GM12878 (cell line): Measurements from ENCODE around the gene PHACTR1. TPM values are rescaled to one million over a fixed set of nuclear protein-coding genes. Genes with fewer than 3 reads are reported as not detected.

Source experiments
- ATAC-seq: fragments of 200-7000 bp; cut with Tn5 transposase; 3 replicates; pipeline ENCODE4 v1.9.1; 2020; ENCODE audit warnings: mild to moderate bottlenecking, moderate library complexity
- BruUV-seq: library from RNA; stranded (reverse); fragments of 400-500 nt; replicated peaks from 2 replicates; lab custom pipeline; 2021; lab: Mats Ljungman, UMichigan
- CTCF ChIA-PET: fragments of 300-600 bp; sonication (Branson Sonifier 250); formaldehyde crosslinking; extraction: SDS; loops from one replicate; lab custom pipeline; 2021; ENCODE audit warnings: inconsistent platforms; lab: Yijun Ruan, JAX
- POLR2A ChIA-PET: fragments of 350-600 bp; formaldehyde crosslinking; extraction: SDS; loops from one replicate; lab custom pipeline; 2021; ENCODE audit warnings: inconsistent platforms; lab: Charles Lee
- RAD21 ChIA-PET: fragments of 300-600 bp; sonication (Branson Sonifier 250); formaldehyde crosslinking; loops from one replicate; lab custom pipeline; 2023; ENCODE audit warnings: antibody characterized with exemption; ENCODE audit not compliant: unreplicated experiment; lab: Charles Lee
- SMC1A ChIA-PET: fragments of 300-600 bp; sonication (Branson Sonifier 250); formaldehyde crosslinking; loops from one replicate; lab custom pipeline; 2023; ENCODE audit not compliant: unreplicated experiment, uncharacterized antibody; lab: Charles Lee
- DNase-seq: peaks from one replicate; pipeline ENCODE4 v3.0.0-alpha.2; 2011; ENCODE audit warnings: low read depth, low spot score
- FAIRE-seq: peaks from 3 replicates; lab custom pipeline; 2011; peaks lifted over from hg19 to GRCh38; lab: Jason Lieb, UNC
- H2AFZ ChIP-seq: 2 replicates; pipeline ENCODE4 v1.6.0; 2011; ENCODE audit warnings: low read depth, low read length, control low read depth; ENCODE audit not compliant: control insufficient read depth
- H3K27ac ChIP-seq: 2 replicates; pipeline ENCODE4 v1.5.1; 2011; ENCODE audit warnings: control low read depth; ENCODE audit not compliant: control insufficient read depth, insufficient read depth
- H3K27me3 ChIP-seq, 2 experiments: replicated peaks in 1 of 2; 2 replicates each; pipeline versions ENCODE4 v1.6.0 to v1.6.1; 2011; ENCODE audit warnings: low read length in 1 of 2; ENCODE audit not compliant: control insufficient read depth in 2 of 2, insufficient read depth in 2 of 2
- H3K36me3 ChIP-seq, 2 experiments: 2 replicates each; pipeline ENCODE4 v1.5.1; 2011; ENCODE audit warnings: low read length in 1 of 2; ENCODE audit not compliant: control insufficient read depth in 2 of 2, insufficient read depth in 2 of 2
- H3K4me1 ChIP-seq: 2 replicates; pipeline ENCODE4 v1.6.1; 2011; ENCODE audit warnings: mild to moderate bottlenecking, low read length, moderate library complexity, mixed read lengths; ENCODE audit not compliant: control insufficient read depth, insufficient read depth
- H3K4me2 ChIP-seq: 2 replicates; pipeline ENCODE4 v1.6.0; 2011; ENCODE audit warnings: control low read depth; ENCODE audit not compliant: control insufficient read depth, insufficient read depth
- H3K4me3 ChIP-seq: fragments of 200-600 bp; sonication (generic); 2 replicates; pipeline ENCODE4 v1.5.1; 2016
- H3K79me2 ChIP-seq: 2 replicates; pipeline ENCODE4 v1.6.0; 2011; ENCODE audit warnings: low read length; ENCODE audit not compliant: control insufficient read depth, insufficient read depth
- H3K9ac ChIP-seq: 2 replicates; pipeline ENCODE4 v1.8.0; 2011; ENCODE audit warnings: low read length, control low read depth, mixed read lengths; ENCODE audit not compliant: control insufficient read depth, insufficient read depth
- H3K9me3 ChIP-seq: replicated peaks from 3 replicates; pipeline ENCODE4 v1.5.1; 2011; ENCODE audit warnings: mild to moderate bottlenecking, low read length; ENCODE audit not compliant: control insufficient read depth, insufficient read depth
- H4K20me1 ChIP-seq: 2 replicates; pipeline ENCODE4 v1.6.0; 2011; ENCODE audit not compliant: control insufficient read depth, insufficient read depth
- E4F1 ChIP-seq: fragments of 450-650 bp; IDR thresholded peaks from 2 replicates; pipeline ENCODE4 v1.6.1; 2018; ENCODE audit warnings: borderline replicate concordance, mild to moderate bottlenecking; ENCODE audit not compliant: partially characterized antibody
- JUNB ChIP-seq: IDR thresholded peaks from 2 replicates; pipeline ENCODE4 v1.6.1; 2016; ENCODE audit warnings: antibody characterized with exemption, mild to moderate bottlenecking
- KLF5 ChIP-seq: fragments of 450-650 bp; IDR thresholded peaks from 2 replicates; pipeline ENCODE4 v1.6.1; 2014; ENCODE audit warnings: mild to moderate bottlenecking; ENCODE audit not compliant: partially characterized antibody
- MEF2A ChIP-seq: IDR thresholded peaks from 2 replicates; pipeline ENCODE4 v1.6.1; 2011; ENCODE audit warnings: low read depth, mild to moderate bottlenecking, low read length, moderate library complexity; ENCODE audit not compliant: insufficient read depth
- RAD21 ChIP-seq: IDR thresholded peaks from 2 replicates; pipeline ENCODE4 v1.6.1; 2011; ENCODE audit warnings: mild to moderate bottlenecking, low read depth, low read length, moderate library complexity; ENCODE audit not compliant: insufficient read depth
- RUNX3 ChIP-seq: IDR thresholded peaks from 2 replicates; pipeline ENCODE4 v1.6.1; 2012; ENCODE audit warnings: low read length, inconsistent platforms
- SMAD5 ChIP-seq: IDR thresholded peaks from 2 replicates; pipeline ENCODE4 v1.6.1; 2016; ENCODE audit warnings: antibody characterized with exemption, low read depth
- STAT3 ChIP-seq: IDR thresholded peaks from 2 replicates; pipeline ENCODE4 v1.6.1; 2011; ENCODE audit warnings: low read depth, low read length, improper control_type of control experiment
- TAF1 ChIP-seq: IDR thresholded peaks from 2 replicates; pipeline ENCODE4 v1.6.1; 2011; ENCODE audit warnings: mild to moderate bottlenecking, low read depth, low read length, borderline replicate concordance
- TCF7 ChIP-seq: IDR thresholded peaks from 2 replicates; pipeline ENCODE4 v1.6.1; 2014; ENCODE audit warnings: antibody characterized with exemption, borderline replicate concordance
- USF1 ChIP-seq: IDR thresholded peaks from 2 replicates; pipeline ENCODE4 v1.6.1; 2011; ENCODE audit warnings: borderline replicate concordance, low read depth, mild to moderate bottlenecking, moderate library complexity, mixed read lengths, low read length; ENCODE audit not compliant: insufficient read depth; ENCODE audit errors: extremely low read length
- WGBS: methylation state at CpG from one replicate; pipeline ENCODE4 v1.1.6; 2016; ENCODE audit warnings: low lambda C conversion rate; ENCODE audit not compliant: insufficient replicate concordance, insufficient coverage; ENCODE audit errors: missing lambda C conversion rate; 5-methylcytosine and 5-hydroxymethylcytosine counted together
- in situ Hi-C: fragments of 300-500 bp; cut with MboI; formaldehyde crosslinking; loops from 9 replicates; pipeline ENCODE4 v1.14.3; 2018; ENCODE audit warnings: mixed read lengths
- intact Hi-C: fragments of 100-400 bp; cut with micrococcal nuclease; formaldehyde crosslinking; loops from one replicate; pipeline ENCODE4 v1.14.2; 2022; ENCODE audit not compliant: unreplicated experiment
- polyA plus RNA-seq, 11 experiments: library from polyadenylated mRNA; depleted of rRNA in 4 of 11; unstranded in 6 of 11; stranded (reverse) in 5 of 11; fragments of >200 nt; fragmentation: Nextera tagmentation in 4 of 11; fragmentation: Illumina TruSeq in 1 of 11; extraction: Ambion mirVana in 4 of 11; extraction: Trizol in 1 of 11; gene quantifications; 1 replicate in 1 of 11; 2 replicates in 10 of 11; pipeline versions ENCODE4 v1.2.1 to v1.2.3, GENCODE V29; 2011 to 2016; ENCODE audit warnings: inconsistent platforms in 2 of 11, missing spikeins in 2 of 11, low read depth in 1 of 11
- total RNA-seq, 4 experiments: library from RNA; depleted of rRNA in 3 of 4; stranded (reverse); fragments of >200 nt in 3 of 4; fragmentation: Illumina TruSeq in 1 of 4; extraction: Trizol in 1 of 4; gene quantifications; 2 replicates each; pipeline versions ENCODE4 v1.2.1 to v1.2.3, GENCODE V29; 2013 to 2021

Gene PHACTR1
- total and polyA plus RNA-seq, 10 of the 15 experiments (the other 5 are each of a cell fraction or from before 2014, with no cell fraction given), result 34.2 to 94.6 (median 62.3) TPM

GRCh38 chr6:12806136-12806535 is 89.6 kb downstream of the PHACTR1 start:
- H2AFZ ChIP-seq, result no peak overlapping the region
- H3K4me1 ChIP-seq, result no peaks in the 10 kb centered on the region
- POLR2A ChIA-PET, result no interaction called here
- H3K79me2 ChIP-seq, result no peaks in the 10 kb centered on the region
- in situ Hi-C loops, result no loop called here
- SMC1A ChIA-PET, result no interaction called here
- no peaks in the 10 kb centered on the region for H3K9me3 ChIP-seq
- H3K27me3 ChIP-seq, result no peaks in the 10 kb centered on the region
- RAD21 ChIA-PET, result no interaction called here
- no peak for DNase-seq
- no TSS peak for BruUV-seq
- no peak overlapping the region for H3K4me3 ChIP-seq
- TF ChIP-seq SMAD5 (no peak), KLF5 (no peak), MEF2A (no peak), USF1 (no peak), RAD21 (no peak), RUNX3 (no peak), STAT3 (no peak), TAF1 (no peak), JUNB (no peak), E4F1 (no peak), TCF7 (no peak)
- H3K27ac ChIP-seq, result no peak overlapping the region
- ATAC-seq, result no peak
- intact Hi-C loops, result no loop called here
- WGBS, result 19% methylated on average over 4 of the region's 4 CpGs
- no peak overlapping the region for H3K4me2 ChIP-seq
- CTCF ChIA-PET, result interaction anchor here (1.0 kb wide), 1 partner anchor 24 kb away, joined by 3 read pairs; no protein-coding TSS in a partner anchor
- no peak for FAIRE-seq
- H4K20me1 ChIP-seq, result no peaks in the 10 kb centered on the region
- H3K9ac ChIP-seq, result no peak overlapping the region
- H3K36me3 ChIP-seq, result no peaks in the 10 kb centered on the region
